IPS-18c (cell line): ENCODE results near the gene ALDH3B2.
"Not testable (repeated sequence)": the region's sequence is repeated elsewhere in the genome, so short reads cannot be mapped to it uniquely, and the experiment has no call there.

Experiments used
- H3K4me3 ChIP-seq: 2 replicates; pipeline ENCODE4 v1.7.0; 2013; ENCODE audit warnings: low read depth, mild to moderate bottlenecking, low read length, moderate library complexity; ENCODE audit not compliant: insufficient read depth
- H3K9me3 ChIP-seq: one replicate; pipeline ENCODE4 v1.6.1; 2013; ENCODE audit warnings: mild to moderate bottlenecking, low read length, moderate library complexity; ENCODE audit not compliant: control insufficient read depth, insufficient read depth

The ALDH3B2 gene

DNA sequence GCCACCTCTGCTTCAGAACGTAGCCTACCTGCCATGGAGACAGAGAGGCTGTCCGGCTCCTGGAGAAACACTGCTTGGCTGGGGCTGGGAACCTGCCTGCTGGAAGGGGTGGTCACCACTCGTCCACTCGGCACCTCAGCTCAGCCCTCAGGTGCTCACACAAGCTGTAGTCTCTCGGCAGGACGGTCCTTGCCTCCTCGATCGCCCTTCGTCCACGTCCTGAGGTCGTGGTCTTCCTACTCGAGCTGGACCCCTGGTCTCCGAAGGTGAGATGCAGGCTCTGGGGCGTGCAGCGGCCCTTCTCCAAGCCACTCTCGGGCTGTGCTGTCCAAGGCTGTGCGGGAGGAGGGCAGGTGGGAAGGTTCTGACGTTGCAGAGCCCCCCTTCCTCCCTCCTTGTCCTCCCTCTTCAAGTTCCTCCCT is 35.0 kb downstream of the ALDH3B2 start, which contains the start of gene TBX10:
TBX10 (minus strand) TSS at position 326 of the 422 bp plus-strand sequence; CDS start at position 35, 291 bp downstream.
- no peak within 1 kb of the TSS for H3K4me3 ChIP-seq
- H3K9me3 ChIP-seq, result peaks cover 2% of the 10 kb centered on the region

DNA sequence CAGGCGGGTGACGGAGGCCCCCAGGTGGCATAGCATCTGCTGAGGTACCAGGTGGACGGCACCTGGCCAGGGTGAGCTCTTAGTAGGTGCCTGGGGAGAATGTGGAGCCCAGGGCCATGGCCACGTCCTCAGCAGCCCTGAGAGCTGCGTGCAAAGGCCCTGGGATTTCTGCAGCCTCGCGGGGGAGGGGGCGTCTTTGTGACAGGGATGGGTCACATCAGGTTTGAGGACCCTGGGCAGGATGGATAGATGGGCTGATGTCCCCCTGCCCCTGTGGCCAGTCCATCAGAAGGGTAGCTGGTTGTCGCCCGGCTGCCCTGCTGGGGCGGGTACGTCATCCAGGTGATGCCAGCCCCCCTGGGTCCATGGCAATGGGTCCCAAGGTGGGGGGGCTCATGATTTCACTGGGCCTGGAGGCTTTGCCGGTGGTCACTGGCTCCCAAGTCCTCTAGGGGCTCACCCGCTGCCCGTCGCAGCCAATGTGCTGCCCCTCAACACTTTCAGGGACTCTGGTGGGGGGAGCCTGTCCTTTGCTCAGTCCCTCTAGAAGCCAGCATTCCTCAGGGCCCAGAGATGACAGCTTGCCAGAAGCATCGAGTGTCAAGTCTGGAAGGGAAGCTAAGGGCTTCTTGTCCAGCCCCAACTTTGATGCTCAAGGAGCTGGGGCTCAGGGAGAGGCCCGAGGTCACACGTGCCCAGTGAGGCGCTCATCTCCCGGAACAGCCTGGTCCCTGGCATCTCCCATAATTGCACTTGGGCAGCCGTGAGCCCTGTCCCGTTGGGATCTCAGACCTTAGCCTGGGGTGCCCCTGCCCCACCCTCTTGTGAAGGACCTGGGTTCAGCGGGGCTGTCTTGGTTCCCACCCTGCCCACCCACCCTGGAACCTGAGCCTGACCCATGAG is 35.6 kb downstream of the ALDH3B2 start:
- H3K4me3 ChIP-seq, result no peak overlapping the region
- H3K9me3 ChIP-seq, result peaks cover 2% of the 10 kb centered on the region

- not testable (repeated sequence) for H3K4me3 ChIP-seq, H3K9me3 ChIP-seq
Observed at GRCh38 chr11:67637441-67637840, 37.0 kb downstream of the ALDH3B2 start.

- no peaks in the 10 kb centered on the region for H3K9me3 ChIP-seq
Observed at GRCh38 chr11:67636962-67637361, 37.5 kb downstream of the ALDH3B2 start.

DNA sequence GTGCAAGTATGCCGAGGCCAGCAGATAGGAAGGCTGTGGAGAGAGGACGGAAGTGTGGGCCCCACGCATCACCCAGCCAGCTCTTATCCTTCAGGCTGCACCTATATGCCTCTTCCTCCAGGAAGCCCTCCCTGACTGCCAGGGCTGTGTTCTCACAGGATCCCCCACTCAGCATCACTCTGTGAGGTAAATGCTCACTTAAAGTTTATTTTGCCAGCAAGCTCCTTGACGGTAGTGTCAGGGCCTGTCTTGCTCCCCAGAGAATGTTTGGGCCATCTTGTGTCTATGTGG is 39.2 kb downstream of the ALDH3B2 start:
- Histone ChIP-seq H3K4me3 (no peak overlapping the region), H3K9me3 (no peaks in the 10 kb centered on the region)

More at GRCh38 chr11:67636962-67637361, 37.5 kb downstream of the ALDH3B2 start:
- H3K4me3 ChIP-seq, result no peak overlapping the region

- no peak overlapping the region for H3K4me3 ChIP-seq
- H3K9me3 ChIP-seq, result no peaks in the 10 kb centered on the region
Observed at GRCh38 chr11:67634366-67635230, 39.8 kb downstream of the ALDH3B2 start.

GRCh38 chr11:67633758-67634365 is 40.6 kb downstream of the ALDH3B2 start:
- Histone ChIP-seq H3K4me3 (no peak overlapping the region), H3K9me3 (no peaks in the 10 kb centered on the region)

DNA sequence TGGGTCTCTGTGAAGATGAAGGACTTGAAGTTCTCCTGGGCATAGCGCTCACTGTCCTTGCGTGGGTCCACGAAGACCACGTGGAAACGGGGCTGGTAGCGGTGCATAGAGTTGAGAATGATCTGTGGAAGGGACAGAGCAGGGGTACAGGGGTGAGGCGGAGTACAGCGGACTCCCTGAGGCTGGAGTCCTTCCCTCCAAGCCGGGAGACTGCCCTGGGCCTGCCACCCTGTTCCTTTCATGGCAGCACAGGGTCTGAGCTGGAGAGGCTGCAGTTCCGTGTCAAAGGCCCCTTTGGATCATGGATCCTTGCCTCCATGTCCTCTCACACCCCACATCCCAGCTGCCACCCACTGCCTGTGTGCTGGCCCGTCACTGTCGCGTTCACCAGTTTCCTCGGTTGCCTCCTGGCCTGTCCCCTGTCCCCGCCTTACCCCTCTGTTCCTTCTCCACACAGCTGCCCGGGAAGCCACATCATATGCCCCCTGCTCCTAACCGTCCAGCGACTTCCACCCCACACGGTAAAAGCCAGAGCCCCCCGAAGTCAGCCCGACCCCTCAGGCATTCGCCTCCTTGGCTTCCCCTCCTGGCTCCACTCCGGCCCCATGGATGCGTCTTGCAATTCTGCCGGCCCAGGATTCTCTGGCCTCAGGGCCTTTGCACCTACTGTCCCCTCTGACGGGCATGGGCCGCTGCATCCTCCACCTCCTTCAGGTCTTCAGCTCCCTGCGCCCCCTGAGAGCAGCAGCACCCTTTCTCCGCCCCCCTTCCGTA is 41.3 kb downstream of the ALDH3B2 start:
- H3K4me3 ChIP-seq, result no peak overlapping the region

DNA sequence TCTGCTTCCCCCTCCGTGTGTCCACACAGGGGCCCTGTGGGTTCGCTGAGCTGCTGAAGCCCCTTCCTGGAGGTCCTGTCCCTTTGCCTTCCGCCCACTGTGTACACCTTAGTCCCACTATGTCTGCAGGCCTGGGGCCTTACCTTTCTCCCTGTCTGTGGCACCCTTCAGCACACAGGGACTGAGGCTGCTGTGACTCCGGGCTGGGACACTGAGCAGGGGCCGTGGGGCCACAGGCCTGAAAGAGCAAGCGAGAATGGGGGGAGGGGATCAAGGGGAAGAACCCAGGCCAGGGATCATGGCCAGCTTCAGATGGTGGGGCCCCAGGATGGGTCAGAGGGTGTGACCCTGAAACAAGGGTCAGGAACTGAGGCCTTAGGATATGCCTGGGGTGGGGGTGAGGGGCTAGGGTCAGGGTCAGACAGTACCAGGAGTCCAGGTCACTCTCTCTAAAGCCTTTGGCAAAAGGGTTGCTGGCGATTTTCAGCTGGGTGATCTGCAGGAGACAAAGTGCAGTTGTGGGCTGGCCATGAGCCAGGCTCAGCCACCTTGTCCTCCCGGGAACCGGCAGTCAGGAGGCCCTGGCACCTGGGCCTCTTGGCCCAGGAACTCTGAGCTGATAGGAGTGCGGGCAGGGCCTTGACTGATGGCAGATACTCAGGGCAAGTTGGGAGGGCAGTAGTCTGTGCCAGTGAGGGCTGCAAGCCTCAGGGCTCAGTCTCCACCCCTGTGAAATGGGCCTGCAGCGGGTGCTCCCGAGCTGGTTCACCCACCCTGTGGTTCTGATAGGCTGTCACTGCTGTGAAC is 42.0 kb downstream of the ALDH3B2 start:
- Histone ChIP-seq H3K9me3 (no peaks in the 10 kb centered on the region), H3K4me3 (no peak overlapping the region; the same call in 1 of the 2 replicates)

More for the DNA sequence above, 41.3 kb downstream of the ALDH3B2 start:
- H3K9me3 ChIP-seq, result no peaks in the 10 kb centered on the region

DNA sequence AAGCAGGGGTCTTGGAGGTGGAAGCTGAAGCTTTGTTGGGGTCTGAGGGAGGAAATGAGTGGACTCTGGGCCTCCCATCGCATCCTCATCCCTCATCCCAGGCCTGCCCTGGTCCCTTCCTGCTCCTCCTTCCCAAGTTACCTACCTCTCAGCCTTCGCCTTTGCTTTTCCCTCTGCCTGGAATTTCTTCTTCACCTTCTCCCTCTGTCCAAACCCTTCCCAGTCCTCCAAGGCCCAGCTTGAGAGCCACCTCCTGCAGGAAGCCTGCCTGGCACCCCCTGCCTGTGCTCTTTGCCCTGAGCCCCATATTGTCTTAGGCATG is 42.6 kb downstream of the ALDH3B2 start:
- Histone ChIP-seq H3K4me3 (no peak overlapping the region; the same call in 1 of the 2 replicates), H3K9me3 (no peaks in the 10 kb centered on the region)

- Histone ChIP-seq H3K9me3 (no peaks in the 10 kb centered on the region), H3K4me3 (no peak overlapping the region; the same call in 1 of the 2 replicates)
Observed at GRCh38 chr11:67631411-67631810, 43.0 kb downstream of the ALDH3B2 start.

GRCh38 chr11:67630943-67631331 is 43.5 kb downstream of the ALDH3B2 start:
- H3K9me3 ChIP-seq, result no peaks in the 10 kb centered on the region
- peak overlapping the region; percentile 67; the same call in 1 of the 2 replicates for H3K4me3 ChIP-seq

- no peaks in the 10 kb centered on the region for H3K9me3 ChIP-seq
- H3K4me3 ChIP-seq, result peak overlapping the region; percentile 67
Observed at GRCh38 chr11:67630228-67630942, 44.0 kb downstream of the ALDH3B2 start.

DNA sequence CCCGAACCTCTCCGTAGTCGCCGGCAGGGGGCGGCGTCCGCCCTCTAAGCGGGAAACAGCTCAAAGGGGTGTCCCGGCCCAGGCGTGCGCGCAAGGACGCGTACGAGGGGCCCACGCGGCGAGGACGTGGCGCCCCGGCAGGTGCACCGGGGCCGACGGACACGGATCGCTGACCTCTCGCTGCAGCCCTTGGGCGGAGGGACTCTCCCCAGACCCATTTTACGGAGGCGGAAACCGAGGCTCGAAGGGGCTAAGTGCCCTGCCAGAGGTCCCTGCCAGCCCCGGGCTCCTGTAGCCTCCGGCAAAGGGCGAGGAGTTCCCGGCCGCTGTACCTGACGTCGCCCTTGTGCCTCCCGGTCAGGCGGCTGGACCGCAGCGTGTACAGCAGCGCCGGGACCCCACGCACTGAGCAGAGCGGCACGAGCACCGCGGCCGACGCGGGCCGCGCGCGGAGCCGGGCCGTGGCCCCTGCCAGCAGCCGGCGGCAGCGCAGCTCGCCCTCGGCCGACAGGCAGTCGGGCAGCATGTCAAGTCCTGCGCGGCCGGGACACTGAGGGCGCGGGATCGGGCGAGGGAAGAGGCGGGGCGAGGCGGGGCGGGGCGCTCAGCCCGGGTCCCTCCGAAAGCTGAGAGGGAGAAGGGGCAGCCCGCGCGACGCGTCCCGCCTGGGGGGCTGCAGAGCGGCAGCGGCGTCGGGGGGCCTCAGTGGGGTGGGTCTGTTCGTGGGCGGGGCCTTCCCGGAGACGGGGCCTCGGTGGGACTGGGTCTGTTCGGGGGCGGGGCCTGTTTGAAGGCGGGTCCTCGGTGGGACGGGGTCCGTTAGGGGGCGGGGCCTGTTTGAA is 44.8 kb downstream of the ALDH3B2 start, which contains the start of gene NUDT8:
NUDT8 (minus strand) TSS at position 552 of the 842 bp plus-strand sequence; CDS start at position 526, 26 bp downstream.
- peak within 1 kb of the TSS; percentile 67 for H3K4me3 ChIP-seq

More for the DNA sequence above, 44.8 kb downstream of the ALDH3B2 start, which contains the start of gene NUDT8:
- no peaks in the 10 kb centered on the region for H3K9me3 ChIP-seq
